ENCODE measurements around the gene CAMSAP2. TPM values are rescaled to one million over a fixed set of nuclear protein-coding genes. Genes with fewer than 3 reads are reported as not detected.

CAMSAP2 gene
- total RNA-seq, 1 donor from 2014 or later = 27.9 TPM

DNA sequence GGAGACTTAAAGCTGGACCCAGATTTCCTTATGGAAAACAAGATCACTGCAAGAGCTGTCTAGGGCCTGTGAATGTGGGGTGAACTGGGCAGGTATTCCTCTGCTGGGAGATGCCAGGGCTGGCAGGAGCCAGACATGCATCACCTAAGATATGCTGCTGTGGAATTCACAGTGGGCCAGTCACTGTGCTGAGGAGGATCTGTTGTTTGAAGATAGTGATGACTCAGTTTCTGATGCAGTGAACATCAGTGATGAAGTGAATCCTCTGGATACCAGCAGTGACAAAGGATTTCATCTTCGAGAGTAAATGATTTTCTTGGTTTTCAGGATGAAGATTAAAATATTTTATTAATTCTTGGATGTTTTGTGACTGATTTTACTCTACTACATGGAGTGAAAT is 29.9 kb upstream of the CAMSAP2 start:
- H3K27me3 Mint-ChIP-seq = peaks cover 3% of the 10 kb centered on the region
- no peak overlapping the region for H3K4me3 Mint-ChIP-seq (ENCODE audit: low read depth)
- TF ChIP-seq, protein P1, sequence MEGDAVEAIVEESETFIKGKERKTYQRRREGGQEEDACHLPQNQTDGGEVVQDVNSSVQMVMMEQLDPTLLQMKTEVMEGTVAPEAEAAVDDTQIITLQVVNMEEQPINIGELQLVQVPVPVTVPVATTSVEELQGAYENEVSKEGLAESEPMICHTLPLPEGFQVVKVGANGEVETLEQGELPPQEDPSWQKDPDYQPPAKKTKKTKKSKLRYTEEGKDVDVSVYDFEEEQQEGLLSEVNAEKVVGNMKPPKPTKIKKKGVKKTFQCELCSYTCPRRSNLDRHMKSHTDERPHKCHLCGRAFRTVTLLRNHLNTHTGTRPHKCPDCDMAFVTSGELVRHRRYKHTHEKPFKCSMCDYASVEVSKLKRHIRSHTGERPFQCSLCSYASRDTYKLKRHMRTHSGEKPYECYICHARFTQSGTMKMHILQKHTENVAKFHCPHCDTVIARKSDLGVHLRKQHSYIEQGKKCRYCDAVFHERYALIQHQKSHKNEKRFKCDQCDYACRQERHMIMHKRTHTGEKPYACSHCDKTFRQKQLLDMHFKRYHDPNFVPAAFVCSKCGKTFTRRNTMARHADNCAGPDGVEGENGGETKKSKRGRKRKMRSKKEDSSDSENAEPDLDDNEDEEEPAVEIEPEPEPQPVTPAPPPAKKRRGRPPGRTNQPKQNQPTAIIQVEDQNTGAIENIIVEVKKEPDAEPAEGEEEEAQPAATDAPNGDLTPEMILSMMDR (IDR thresholded peaks at IDR 0.05; ENCODE audit: unreplicated experiment) = no peak
- H3K9me3 Mint-ChIP-seq (ENCODE audit: low read depth) = no peaks in the 10 kb centered on the region
- H3K4me1 Mint-ChIP-seq (ENCODE audit: low read depth) = no peaks in the 10 kb centered on the region
- H3K36me3 Mint-ChIP-seq (ENCODE audit: insufficient read depth) = no peaks in the 10 kb centered on the region
- no peak for DNase-seq (ENCODE audit: low spot score, unreplicated experiment)
- H3K27ac Mint-ChIP-seq = no peak overlapping the region

DNA sequence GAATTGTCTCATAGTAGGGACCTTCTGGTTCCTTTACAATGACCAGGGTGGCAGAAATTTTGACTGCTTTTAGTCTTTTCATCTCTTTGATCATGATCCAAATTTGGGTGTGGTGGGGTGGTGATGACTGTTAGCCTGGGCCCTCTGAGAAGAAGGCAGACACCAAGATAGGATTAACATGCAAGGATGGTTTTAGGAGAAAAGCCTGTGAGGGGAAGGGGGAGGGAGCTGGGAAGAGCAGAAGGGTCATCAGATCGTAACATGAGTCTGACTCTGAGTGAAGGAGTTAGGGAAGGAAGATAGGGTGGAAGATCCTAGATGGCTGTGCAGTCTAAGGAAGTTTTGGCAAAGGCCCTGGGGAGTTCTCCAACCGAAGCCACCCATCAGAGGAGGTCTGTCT is 28.5 kb upstream of the CAMSAP2 start:
- TF ChIP-seq, protein P1 (IDR thresholded peaks at IDR 0.05; ENCODE audit: unreplicated experiment) = no peak
- Mint-ChIP-seq H3K4me1 (ENCODE audit: low read depth) (no peaks in the 10 kb centered on the region), H3K27ac (no peak overlapping the region), H3K36me3 (ENCODE audit: insufficient read depth) (no peaks in the 10 kb centered on the region), H3K4me3 (ENCODE audit: low read depth) (no peak overlapping the region), H3K27me3 (peaks cover 3% of the 10 kb centered on the region), H3K9me3 (ENCODE audit: low read depth) (no peaks in the 10 kb centered on the region)
- DNase-seq (ENCODE audit: low spot score, unreplicated experiment) = no peak

- TF ChIP-seq, protein P1 (IDR thresholded peaks at IDR 0.05; ENCODE audit: unreplicated experiment) = no peak
- Mint-ChIP-seq H3K9me3 (ENCODE audit: low read depth) (no peaks in the 10 kb centered on the region), H3K4me1 (ENCODE audit: low read depth) (no peaks in the 10 kb centered on the region), H3K27ac (no peak overlapping the region), H3K36me3 (ENCODE audit: insufficient read depth) (no peaks in the 10 kb centered on the region), H3K27me3 (peaks cover under 1% of the 10 kb centered on the region), H3K4me3 (ENCODE audit: low read depth) (no peak overlapping the region)
- no peak for DNase-seq (ENCODE audit: low spot score, unreplicated experiment)
Observed at GRCh38 chr1:200714504-200715187, 24.0 kb upstream of the CAMSAP2 start.

GRCh38 chr1:200720199-200720598 is 18.5 kb upstream of the CAMSAP2 start:
- no peaks in the 10 kb centered on the region for H3K9me3 Mint-ChIP-seq (ENCODE audit: low read depth)
- TF ChIP-seq, protein P1 (IDR thresholded peaks at IDR 0.05; ENCODE audit: unreplicated experiment) = no peak
- peaks cover 4% of the 10 kb centered on the region for H3K27me3 Mint-ChIP-seq

GRCh38 chr1:200724064-200724463 is 14.6 kb upstream of the CAMSAP2 start:
- Mint-ChIP-seq H3K27me3 (peaks cover 4% of the 10 kb centered on the region), H3K4me1 (ENCODE audit: low read depth) (no peaks in the 10 kb centered on the region), H3K4me3 (ENCODE audit: low read depth) (no peak overlapping the region), H3K9me3 (ENCODE audit: low read depth) (no peaks in the 10 kb centered on the region), H3K27ac (no peak overlapping the region), H3K36me3 (ENCODE audit: insufficient read depth) (no peaks in the 10 kb centered on the region)
- TF ChIP-seq, protein P1 (IDR thresholded peaks at IDR 0.05; ENCODE audit: unreplicated experiment) = no peak
- no peak for DNase-seq (ENCODE audit: low spot score, unreplicated experiment)

More at GRCh38 chr1:200720199-200720598, 18.5 kb upstream of the CAMSAP2 start:
- Mint-ChIP-seq H3K4me3 (ENCODE audit: low read depth) (no peak overlapping the region), H3K36me3 (ENCODE audit: insufficient read depth) (no peaks in the 10 kb centered on the region), H3K27ac (no peak overlapping the region), H3K4me1 (ENCODE audit: low read depth) (no peaks in the 10 kb centered on the region)
- no peak for DNase-seq (ENCODE audit: low spot score, unreplicated experiment)
